ENCODE results near the gene HCN4. TPM values are rescaled to one million over a fixed set of nuclear protein-coding genes. Genes with fewer than 3 reads are reported as not detected.

Gene HCN4
- total RNA-seq, 2 donors from 2014 or later: 0.82 to 3.1 TPM

- Mint-ChIP-seq H3K4me1 (no peaks in the 10 kb centered on the region), H3K36me3 (ENCODE audit: low read depth) (no peaks in the 10 kb centered on the region), H3K4me3 (no peak overlapping the region), H3K27ac (no peak overlapping the region), H3K27me3 (ENCODE audit: insufficient read depth) (no peaks in the 10 kb centered on the region), H3K9me3 (no peaks in the 10 kb centered on the region)
- Histone ChIP-seq H3K36me3 (ENCODE audit: control insufficient read depth, insufficient read depth, low read length) (no peaks in the 10 kb centered on the region), H3K9me3 (ENCODE audit: control insufficient read depth, low read length) (no peaks in the 10 kb centered on the region), H3K4me1 (ENCODE audit: control insufficient read depth, insufficient read depth, low read length) (no peaks in the 10 kb centered on the region), H3K27me3 (ENCODE audit: control insufficient read depth, insufficient read depth, low read length, poor library complexity, severe bottlenecking) (no peaks in the 10 kb centered on the region), H3K9ac (ENCODE audit: extremely low read depth, low read length, poor library complexity, severe bottlenecking) (no peak overlapping the region), H3K4me3 (ENCODE audit: low read length) (no peak overlapping the region), H3K27ac (ENCODE audit: low read depth, low read length) (no peak overlapping the region)
- no peak for DNase-seq
- 86 to 88% methylated on average over 5 of the region's 5 CpGs for WGBS, 2 experiments (ENCODE audit: insufficient coverage in 1 of 2, insufficient read length in 1 of 2)
- no peak for TF ChIP-seq CTCF (conservative IDR thresholded peaks at IDR 0.05)
Observed at GRCh38 chr15:73331501-73331900, 37.3 kb downstream of the HCN4 start.

- Mint-ChIP-seq H3K27me3 (ENCODE audit: insufficient read depth) (no peaks in the 10 kb centered on the region), H3K4me3 (no peak overlapping the region), H3K9me3 (no peaks in the 10 kb centered on the region), H3K4me1 (no peaks in the 10 kb centered on the region), H3K36me3 (ENCODE audit: low read depth) (no peaks in the 10 kb centered on the region), H3K27ac (peak overlapping the region; percentile 70)
- Histone ChIP-seq H3K36me3 (ENCODE audit: control insufficient read depth, insufficient read depth, low read length) (no peaks in the 10 kb centered on the region), H3K27ac (ENCODE audit: low read depth, low read length) (peak overlapping the region; percentile 53), H3K4me3 (ENCODE audit: low read length) (no peak overlapping the region), H3K27me3 (ENCODE audit: control insufficient read depth, insufficient read depth, low read length, poor library complexity, severe bottlenecking) (no peaks in the 10 kb centered on the region), H3K9ac (ENCODE audit: extremely low read depth, low read length, poor library complexity, severe bottlenecking) (no peak overlapping the region), H3K9me3 (ENCODE audit: control insufficient read depth, low read length) (no peaks in the 10 kb centered on the region), H3K4me1 (ENCODE audit: control insufficient read depth, insufficient read depth, low read length) (no peaks in the 10 kb centered on the region)
- 93 to 94% methylated on average over 9 to 15 of the region's 15 CpGs for WGBS, 2 experiments (ENCODE audit: insufficient coverage in 1 of 2, insufficient read length in 1 of 2)
- no peak for TF ChIP-seq CTCF (conservative IDR thresholded peaks at IDR 0.05)
- DNase-seq: no peak
Observed at GRCh38 chr15:73330206-73331051, 38.3 kb downstream of the HCN4 start.

- Mint-ChIP-seq H3K36me3 (ENCODE audit: low read depth) (no peaks in the 10 kb centered on the region), H3K4me3 (no peak overlapping the region), H3K9me3 (no peaks in the 10 kb centered on the region), H3K4me1 (no peaks in the 10 kb centered on the region), H3K27ac (no peak overlapping the region), H3K27me3 (ENCODE audit: insufficient read depth) (no peaks in the 10 kb centered on the region)
- Histone ChIP-seq H3K27me3 (ENCODE audit: control insufficient read depth, insufficient read depth, low read length, poor library complexity, severe bottlenecking) (no peaks in the 10 kb centered on the region), H3K9me3 (ENCODE audit: control insufficient read depth, low read length) (no peaks in the 10 kb centered on the region), H3K36me3 (ENCODE audit: control insufficient read depth, insufficient read depth, low read length) (no peaks in the 10 kb centered on the region), H3K4me1 (ENCODE audit: control insufficient read depth, insufficient read depth, low read length) (no peaks in the 10 kb centered on the region), H3K27ac (ENCODE audit: low read depth, low read length) (peak overlapping the region; percentile 53), H3K4me3 (ENCODE audit: low read length) (no peak overlapping the region), H3K9ac (ENCODE audit: extremely low read depth, low read length, poor library complexity, severe bottlenecking) (no peak overlapping the region)
- no peak for TF ChIP-seq CTCF (conservative IDR thresholded peaks at IDR 0.05)
- no peak for DNase-seq
- WGBS, 2 experiments (ENCODE audit: insufficient coverage in 1 of 2, insufficient read length in 1 of 2): 80 to 92% methylated on average over 14 to 21 of the region's 21 CpGs
Observed at GRCh38 chr15:73329501-73330200, 39.1 kb downstream of the HCN4 start.
